RWPE2 (cell line): ENCODE data around the gene NPW.

Experiments used
- ATAC-seq: fragments of 200-7000 bp; cut with Tn5 transposase; 3 replicates; pipeline ENCODE4 v1.9.1; 2021; ENCODE audit warnings: low read depth
- DNase-seq: peaks from one replicate; pipeline ENCODE4 v3.0.0-alpha.2; 2020; ENCODE audit warnings: low spot score
- H3K27ac ChIP-seq: fragments of 450-650 bp; 2 replicates; pipeline ENCODE4 v1.5.1; 2017; ENCODE audit warnings: mild to moderate bottlenecking; ENCODE audit not compliant: poor library complexity, severe bottlenecking
- H3K27me3 ChIP-seq: fragments of 250-450 bp; sonication (Bioruptor Pico); 2 replicates; pipeline ENCODE4 v1.5.1; 2021; ENCODE audit warnings: mild to moderate bottlenecking, moderate library complexity; ENCODE audit not compliant: insufficient read depth, poor library complexity, severe bottlenecking
- H3K36me3 ChIP-seq: fragments of 250-450 bp; sonication (Bioruptor Pico); 2 replicates; pipeline ENCODE4 v1.5.1; 2020; ENCODE audit warnings: low read depth, mild to moderate bottlenecking, moderate library complexity
- H3K4me1 ChIP-seq: fragments of 250-450 bp; sonication (Bioruptor Pico); 2 replicates; pipeline ENCODE4 v1.5.1; 2021; ENCODE audit warnings: mild to moderate bottlenecking, moderate library complexity; ENCODE audit not compliant: insufficient read depth, poor library complexity, severe bottlenecking
- H3K4me3 ChIP-seq: fragments of 250-450 bp; sonication (Bioruptor Pico); 2 replicates; pipeline ENCODE4 v1.5.1; 2021; ENCODE audit warnings: mild to moderate bottlenecking, moderate library complexity; ENCODE audit not compliant: severe bottlenecking
- H3K9me3 ChIP-seq: fragments of 250-450 bp; sonication (Bioruptor Pico); 2 replicates; pipeline ENCODE4 v1.5.1; 2021; ENCODE audit warnings: mild to moderate bottlenecking, moderate library complexity; ENCODE audit not compliant: severe bottlenecking
- TF ChIP-seq, protein P1 (sequence below): fragments of 450-650 bp; IDR thresholded peaks from one replicate; pipeline ENCODE4 v1.5.1; 2017; ENCODE audit warnings: mild to moderate bottlenecking, moderate library complexity; ENCODE audit not compliant: poor library complexity, severe bottlenecking

NPW gene

DNA sequence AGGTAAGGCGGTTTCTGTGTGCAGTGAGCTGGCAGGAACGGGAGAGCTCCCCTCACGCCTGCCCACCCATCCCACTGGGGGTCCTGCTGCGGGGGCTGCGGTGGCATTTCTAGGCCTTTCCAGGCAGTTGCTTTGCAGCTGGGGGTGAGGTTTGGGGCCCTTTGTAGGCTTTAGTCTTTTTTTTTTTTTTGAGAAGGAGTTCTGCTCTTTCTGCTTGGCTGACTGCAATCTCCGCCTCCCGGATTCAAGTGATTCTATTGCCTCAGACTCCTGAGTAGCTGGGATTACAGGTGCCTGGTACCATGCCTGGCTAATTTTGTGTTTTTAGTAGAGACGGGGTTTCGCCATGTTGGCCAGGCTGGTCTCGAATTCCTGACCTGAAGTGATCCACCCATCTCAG lies 39.3 kb downstream of the NPW start:
- peaks cover 19% of the 10 kb centered on the region for H3K36me3 ChIP-seq
- H3K4me3 ChIP-seq = no peak overlapping the region
- H3K9me3 ChIP-seq = no peaks in the 10 kb centered on the region
- no peaks in the 10 kb centered on the region for H3K27me3 ChIP-seq
- no peak for DNase-seq
- ATAC-seq = no peak
- no peak overlapping the region for H3K27ac ChIP-seq
- H3K4me1 ChIP-seq = no peaks in the 10 kb centered on the region
- TF ChIP-seq, protein P1, sequence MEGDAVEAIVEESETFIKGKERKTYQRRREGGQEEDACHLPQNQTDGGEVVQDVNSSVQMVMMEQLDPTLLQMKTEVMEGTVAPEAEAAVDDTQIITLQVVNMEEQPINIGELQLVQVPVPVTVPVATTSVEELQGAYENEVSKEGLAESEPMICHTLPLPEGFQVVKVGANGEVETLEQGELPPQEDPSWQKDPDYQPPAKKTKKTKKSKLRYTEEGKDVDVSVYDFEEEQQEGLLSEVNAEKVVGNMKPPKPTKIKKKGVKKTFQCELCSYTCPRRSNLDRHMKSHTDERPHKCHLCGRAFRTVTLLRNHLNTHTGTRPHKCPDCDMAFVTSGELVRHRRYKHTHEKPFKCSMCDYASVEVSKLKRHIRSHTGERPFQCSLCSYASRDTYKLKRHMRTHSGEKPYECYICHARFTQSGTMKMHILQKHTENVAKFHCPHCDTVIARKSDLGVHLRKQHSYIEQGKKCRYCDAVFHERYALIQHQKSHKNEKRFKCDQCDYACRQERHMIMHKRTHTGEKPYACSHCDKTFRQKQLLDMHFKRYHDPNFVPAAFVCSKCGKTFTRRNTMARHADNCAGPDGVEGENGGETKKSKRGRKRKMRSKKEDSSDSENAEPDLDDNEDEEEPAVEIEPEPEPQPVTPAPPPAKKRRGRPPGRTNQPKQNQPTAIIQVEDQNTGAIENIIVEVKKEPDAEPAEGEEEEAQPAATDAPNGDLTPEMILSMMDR = no peak

GRCh38 chr16:2060346-2060745 lies 40.8 kb downstream of the NPW start:
- TF ChIP-seq, protein P1 = no peak
- H3K9me3 ChIP-seq = no peaks in the 10 kb centered on the region
- ATAC-seq = no peak
- H3K27ac ChIP-seq = no peak overlapping the region
- no peak for DNase-seq
- H3K27me3 ChIP-seq = no peaks in the 10 kb centered on the region
- no peaks in the 10 kb centered on the region for H3K4me1 ChIP-seq
- H3K4me3 ChIP-seq = no peak overlapping the region
- peaks cover 14% of the 10 kb centered on the region for H3K36me3 ChIP-seq

DNA sequence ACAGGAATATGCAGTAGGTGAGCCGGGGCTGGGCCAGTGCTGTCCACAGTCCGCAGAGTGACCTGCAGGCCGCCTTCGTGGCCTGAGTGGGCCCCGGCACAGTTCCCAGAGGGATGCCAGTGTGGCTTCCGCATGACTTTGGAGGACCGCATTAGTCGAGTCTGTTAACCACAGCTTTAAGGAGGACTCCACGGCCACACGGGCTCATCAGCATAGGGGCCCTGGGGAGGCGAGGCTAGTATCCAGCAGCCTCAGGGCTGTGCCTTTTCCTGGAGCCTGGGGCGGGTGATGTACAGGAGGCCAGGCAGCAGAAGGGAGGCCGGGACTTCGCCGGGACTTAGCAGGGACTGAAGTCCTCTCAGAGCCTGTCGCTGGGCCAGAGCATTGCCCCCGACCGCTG lies 41.4 kb downstream of the NPW start:
- DNase-seq (no peak), ATAC-seq (no peak)
- Histone ChIP-seq H3K27ac (no peak overlapping the region), H3K4me1 (no peaks in the 10 kb centered on the region), H3K36me3 (peaks cover 19% of the 10 kb centered on the region), H3K9me3 (no peaks in the 10 kb centered on the region), H3K27me3 (no peaks in the 10 kb centered on the region), H3K4me3 (no peak overlapping the region)
- TF ChIP-seq, protein P1 = no peak

DNA sequence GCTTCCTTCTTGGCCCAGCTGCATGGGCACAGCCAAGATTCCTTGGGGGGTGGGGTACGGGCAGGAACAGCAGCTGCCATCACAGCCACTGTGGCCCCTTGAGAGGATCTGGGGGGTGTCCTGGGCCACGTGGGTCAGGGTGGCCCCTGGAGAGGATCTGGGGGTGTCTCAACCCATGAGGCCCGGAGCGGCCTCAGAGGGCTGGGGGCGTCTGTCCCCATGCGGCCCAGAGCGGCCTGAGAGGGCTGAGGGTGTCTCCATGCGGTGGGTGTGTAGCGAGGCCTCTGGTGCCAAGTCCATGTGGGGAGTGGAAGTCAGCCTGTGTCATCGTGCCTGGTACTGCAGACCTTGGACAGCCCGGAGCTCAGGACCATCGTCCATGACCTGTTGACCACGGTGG lies 41.9 kb downstream of the NPW start:
- Histone ChIP-seq H3K27me3 (no peaks in the 10 kb centered on the region), H3K27ac (no peak overlapping the region), H3K9me3 (no peaks in the 10 kb centered on the region), H3K4me3 (no peak overlapping the region), H3K36me3 (peaks cover 23% of the 10 kb centered on the region), H3K4me1 (no peaks in the 10 kb centered on the region)
- ATAC-seq = no peak
- no peak for DNase-seq
- TF ChIP-seq, protein P1 = no peak

GRCh38 chr16:2062801-2063200 lies 43.2 kb downstream of the NPW start:
- ATAC-seq (no peak), DNase-seq (no peak)
- TF ChIP-seq, protein P1 = no peak
- no peaks in the 10 kb centered on the region for H3K27me3 ChIP-seq
- no peak overlapping the region for H3K27ac ChIP-seq
- H3K36me3 ChIP-seq = peaks cover 23% of the 10 kb centered on the region
- no peaks in the 10 kb centered on the region for H3K9me3 ChIP-seq
- H3K4me1 ChIP-seq = no peaks in the 10 kb centered on the region
- H3K4me3 ChIP-seq = no peak overlapping the region
